HG03066 (cell line): ENCODE data around the gene RRBP1.

Source experiments
- ATAC-seq: cut with Tn5 transposase; IDR thresholded peaks from one replicate; pipeline ENCODE4 v1.9.1; 2021; ENCODE audit warnings: low read depth; ENCODE audit not compliant: unreplicated experiment

Gene RRBP1

DNA sequence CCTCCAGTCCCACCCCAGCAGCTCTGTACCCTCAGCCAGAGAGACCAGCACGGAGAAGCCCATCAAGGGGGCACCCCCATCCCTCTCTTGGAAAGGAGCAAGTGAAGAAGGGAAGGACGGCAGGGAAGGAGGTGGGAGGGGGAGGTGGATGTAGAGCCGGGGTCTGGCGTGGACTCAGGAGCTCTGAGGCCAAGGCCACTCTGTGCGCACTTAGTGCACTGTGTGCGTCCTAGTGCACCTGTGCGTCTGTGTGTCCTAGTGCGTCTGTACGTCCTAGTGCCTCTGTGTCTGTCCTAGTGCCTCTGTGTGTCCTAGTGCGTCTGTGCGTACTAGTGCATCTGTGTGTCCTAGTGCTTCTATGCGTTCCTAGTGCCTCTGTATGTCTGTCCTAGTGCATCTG lies 58.0 kb downstream of the RRBP1 start:
- no peak for ATAC-seq

GRCh38 chr20:17622851-17623508 lies 59.1 kb downstream of the RRBP1 start:
- ATAC-seq = no peak

DNA sequence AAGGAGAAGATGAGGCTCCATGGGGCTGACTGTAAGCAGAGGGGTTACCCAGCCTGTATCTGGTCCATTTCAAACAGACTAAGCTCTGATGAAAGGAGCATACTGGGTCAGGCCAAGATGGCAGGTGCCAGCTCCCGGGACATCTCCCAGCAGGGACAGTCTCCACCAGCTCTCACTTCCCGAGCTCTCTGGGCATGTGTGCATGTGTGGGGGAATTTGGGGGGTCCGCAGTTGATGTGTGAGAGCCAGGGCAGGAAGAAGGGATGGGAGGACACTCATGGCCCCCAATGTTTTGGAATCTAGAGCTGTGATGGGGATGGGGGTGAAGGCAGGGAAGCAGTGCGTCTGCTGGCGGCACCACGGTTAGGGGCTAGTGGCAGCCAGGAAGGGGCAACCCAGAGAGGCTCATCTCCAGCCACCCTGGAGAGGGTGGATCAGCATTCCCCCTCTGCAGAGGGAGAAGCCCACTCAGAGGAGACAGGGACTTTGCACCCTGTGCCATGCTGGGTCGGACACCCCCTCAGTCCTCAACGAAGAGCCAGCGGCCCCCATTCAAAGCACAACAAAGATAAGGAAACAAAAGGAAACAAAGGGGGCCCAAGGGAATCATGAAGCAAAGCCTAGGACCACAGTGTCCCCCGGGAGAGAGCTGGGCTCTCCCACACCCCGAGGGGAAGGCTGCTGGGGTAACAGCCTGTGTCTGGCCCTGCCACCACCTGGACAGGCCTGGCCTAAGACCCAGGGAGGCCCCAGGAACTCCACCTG lies 59.8 kb downstream of the RRBP1 start:
- no peak for ATAC-seq

- ATAC-seq = no peak
Measured at GRCh38 chr20:17621229-17621968, 60.6 kb downstream of the RRBP1 start.

DNA sequence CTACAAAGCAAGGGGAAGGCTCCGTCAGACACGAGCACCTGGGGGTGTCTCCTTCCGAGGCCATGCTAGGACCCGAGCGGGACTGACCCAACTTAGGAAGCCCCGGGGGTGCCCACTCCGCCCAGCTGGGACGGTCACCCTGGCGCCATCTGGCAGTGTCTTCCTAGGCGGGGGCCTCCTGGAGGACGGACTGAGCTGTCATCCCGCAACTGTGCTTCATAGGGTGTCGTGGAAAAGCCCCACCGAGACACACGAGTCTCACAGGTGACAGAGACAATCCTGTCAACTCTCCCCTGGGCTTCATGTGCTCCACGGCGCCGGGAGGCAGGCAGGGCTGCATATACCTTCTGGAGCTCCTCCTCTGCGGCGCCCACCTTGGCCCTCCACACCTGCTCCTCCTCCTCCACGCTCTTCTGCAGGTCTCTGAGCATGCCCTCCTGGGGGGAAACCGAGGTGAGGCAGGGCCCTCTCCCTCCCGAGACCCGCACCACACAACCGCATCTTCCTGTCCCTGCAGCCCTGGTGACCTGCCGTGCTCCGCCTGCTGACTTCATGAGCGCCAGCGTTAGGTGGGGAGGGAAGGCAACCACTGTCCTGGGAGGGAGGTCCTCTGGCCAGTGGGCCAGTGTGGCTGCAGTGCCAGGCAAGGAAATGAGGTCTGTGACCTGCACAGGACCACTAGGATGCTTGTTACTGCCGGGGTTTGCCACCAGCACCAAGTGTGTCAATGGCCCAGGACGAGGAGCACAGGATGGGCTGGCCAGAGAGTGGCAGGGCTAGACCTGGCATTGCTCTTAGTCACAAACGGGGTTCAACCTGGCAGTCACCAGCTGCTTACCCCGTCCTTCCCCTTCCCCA lies 61.4 kb downstream of the RRBP1 start:
- no peak for ATAC-seq

- ATAC-seq = no peak
Measured at GRCh38 chr20:17619351-17620093, 62.5 kb downstream of the RRBP1 start.

- no peak for ATAC-seq
Measured at GRCh38 chr20:17618673-17619013, 63.4 kb downstream of the RRBP1 start.

- no peak for ATAC-seq
Measured at GRCh38 chr20:17617868-17618672, 64.0 kb downstream of the RRBP1 start.

DNA sequence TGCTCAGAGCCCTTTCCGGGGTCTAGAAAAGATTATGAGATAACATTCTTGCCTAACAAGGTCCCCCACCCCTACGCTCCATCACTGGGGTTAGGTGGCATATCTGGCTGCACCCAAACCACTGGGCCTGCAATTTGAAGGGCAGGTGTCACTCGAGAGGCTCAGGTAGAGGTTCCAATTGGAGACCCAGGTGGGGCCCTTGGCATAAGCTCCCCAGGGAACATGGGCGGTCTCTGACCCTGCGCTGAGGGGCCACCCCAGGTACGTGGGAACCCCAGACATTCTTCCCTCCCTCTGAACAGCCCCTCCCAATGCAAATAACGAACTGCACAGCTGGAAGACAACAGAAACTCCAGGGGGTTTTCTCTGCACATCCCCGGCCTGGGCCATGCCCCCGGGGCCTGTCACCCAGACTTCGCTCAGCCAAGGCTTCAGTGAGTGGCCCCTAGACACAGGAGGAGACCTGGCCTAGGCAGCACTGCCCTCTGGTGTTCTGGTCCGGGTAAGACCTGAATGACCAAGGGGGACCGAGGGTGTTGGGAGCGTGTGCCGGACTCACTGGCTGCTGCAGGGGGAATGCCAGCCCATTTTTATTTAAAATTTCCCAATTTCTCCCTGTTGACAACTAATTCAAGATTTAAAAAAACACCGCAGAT lies 64.7 kb downstream of the RRBP1 start:
- no peak for ATAC-seq

- ATAC-seq = no peak
Measured at GRCh38 chr20:17616480-17617211, 65.4 kb downstream of the RRBP1 start.

GRCh38 chr20:17615645-17616479 lies 66.2 kb downstream of the RRBP1 start:
- no peak for ATAC-seq

GRCh38 chr20:17614812-17615644 lies 67.0 kb downstream of the RRBP1 start:
- ATAC-seq = no peak

DNA sequence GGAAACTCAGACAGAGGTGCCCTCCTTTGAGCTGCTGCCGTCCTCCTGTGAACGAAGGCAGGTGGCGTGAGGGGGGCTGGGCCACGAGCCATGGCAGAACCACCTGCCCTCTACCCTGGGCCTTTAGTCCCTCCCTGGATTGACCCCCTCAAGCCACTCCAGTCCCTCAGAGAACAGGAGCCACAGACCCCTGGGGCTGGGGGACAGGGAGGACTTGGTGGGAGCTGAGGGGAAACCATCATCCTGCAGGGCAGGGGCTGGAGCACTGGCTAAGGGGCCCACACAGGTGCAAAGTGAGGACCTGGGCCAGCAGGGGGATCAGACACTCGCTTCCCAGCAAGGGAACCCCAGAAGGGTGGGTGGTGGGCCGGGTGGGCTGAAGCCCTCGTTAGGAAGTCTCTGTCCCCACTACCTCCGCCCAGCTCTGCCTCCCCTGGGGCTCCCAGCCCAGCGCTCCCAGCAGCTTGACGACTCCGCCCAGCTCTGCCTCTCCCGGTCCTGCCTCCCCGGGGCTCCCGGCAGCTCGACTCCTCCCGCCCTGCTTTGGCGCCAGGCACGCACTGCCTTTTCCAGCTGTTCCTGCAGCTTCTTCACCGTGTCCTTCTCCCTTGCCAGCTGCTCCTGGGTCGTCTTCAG lies 67.7 kb downstream of the RRBP1 start:
- no peak for ATAC-seq

DNA sequence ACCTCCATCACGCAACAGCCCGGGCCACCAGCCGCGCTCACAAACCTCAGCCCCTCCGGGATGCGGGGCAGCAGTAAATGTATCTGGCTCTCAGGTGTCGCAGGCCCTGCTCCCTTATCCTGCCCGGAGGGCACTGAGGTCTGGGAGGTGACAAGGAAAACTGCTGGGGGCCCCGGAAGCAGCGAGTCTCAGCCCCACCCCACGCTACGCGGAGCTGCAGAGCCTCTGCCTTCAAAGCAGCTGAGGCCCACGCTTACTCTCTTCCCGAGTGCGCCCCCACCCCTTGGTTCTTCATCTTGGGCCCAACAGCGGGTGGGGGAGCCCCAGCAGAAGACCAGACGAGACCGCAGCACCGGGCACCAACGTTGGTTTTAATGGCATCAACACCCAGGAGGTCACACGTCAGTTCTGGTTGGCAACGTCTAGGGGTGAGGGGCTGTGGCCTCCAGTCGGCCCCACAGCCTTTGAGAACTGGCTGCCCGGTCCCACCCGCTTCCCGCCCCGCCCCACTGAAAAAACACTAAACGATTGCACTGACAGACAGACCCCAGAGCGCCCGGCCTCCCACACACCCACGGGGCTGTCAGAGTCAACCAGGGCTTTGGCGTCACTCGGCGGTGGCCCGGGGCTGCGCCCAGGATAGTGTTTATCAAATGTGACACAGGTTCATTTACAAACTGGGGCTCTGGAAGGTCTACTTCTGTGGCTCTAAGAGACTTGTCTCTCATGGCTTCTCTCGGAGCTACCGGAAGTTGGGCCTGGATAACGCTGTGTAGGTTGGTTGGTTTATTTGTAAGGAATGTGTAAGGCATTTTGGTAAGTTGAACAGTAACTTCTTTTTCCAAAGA lies 68.5 kb downstream of the RRBP1 start:
- no peak for ATAC-seq

- ATAC-seq = no peak
Measured at GRCh38 chr20:17612992-17613327, 69.1 kb downstream of the RRBP1 start.
